GM21529 (cell line): Measurements from ENCODE around the gene CWC25.
A peak's percentile ranks its signal among the peaks of the same experiment; 100 is the strongest.
"Not testable (repeated sequence)": the region's sequence is repeated elsewhere in the genome, so short reads cannot be mapped to it uniquely, and the experiment has no call there.

Source experiments
- ATAC-seq: cut with Tn5 transposase; IDR thresholded peaks from one replicate; pipeline ENCODE4 v1.9.1; 2021; ENCODE audit not compliant: unreplicated experiment

Gene CWC25

GRCh38 chr17:38790148-38790707, 34.9 kb downstream of the CWC25 start:
- not testable (repeated sequence) for ATAC-seq

- no peak for ATAC-seq
Measured at GRCh38 chr17:38789185-38789584, 35.9 kb downstream of the CWC25 start.

- ATAC-seq, result not testable (repeated sequence)
Measured at GRCh38 chr17:38787999-38788398, 37.1 kb downstream of the CWC25 start.

- ATAC-seq, result no peak
Measured at GRCh38 chr17:38786372-38786771, 38.7 kb downstream of the CWC25 start.

- no peak for ATAC-seq
Measured at GRCh38 chr17:38783227-38783626, 41.9 kb downstream of the CWC25 start.

- no peak for ATAC-seq
Measured at GRCh38 chr17:38779965-38780752, 45.0 kb downstream of the CWC25 start.

- ATAC-seq, result no peak
Measured at GRCh38 chr17:38777641-38778250, 47.4 kb downstream of the CWC25 start.

GRCh38 chr17:38773258-38773657, 51.9 kb downstream of the CWC25 start:
- no peak for ATAC-seq

GRCh38 chr17:38768417-38768816, 56.7 kb downstream of the CWC25 start:
- ATAC-seq, result no peak

- no peak for ATAC-seq
Measured at GRCh38 chr17:38766341-38766740, 58.8 kb downstream of the CWC25 start.

- no peak for ATAC-seq
Measured at GRCh38 chr17:38762231-38762630, 62.9 kb downstream of the CWC25 start.

GRCh38 chr17:38761612-38762011, 63.5 kb downstream of the CWC25 start:
- no peak for ATAC-seq

GRCh38 chr17:38753071-38753506, 72.0 kb downstream of the CWC25 start:
- no peak for ATAC-seq

GRCh38 chr17:38752308-38753070, 72.6 kb downstream of the CWC25 start, which contains the start of gene PSMB3:
PSMB3 (plus strand) TSS chr17:38752741; CDS start chr17:38752827, 86 bp downstream.
- peak; percentile 78 for ATAC-seq

GRCh38 chr17:38751808-38752307, 73.3 kb downstream of the CWC25 start:
- ATAC-seq, result peak; percentile 6

- no peak for ATAC-seq
Measured at GRCh38 chr17:38751144-38751807, 73.8 kb downstream of the CWC25 start.
